Measurements from ENCODE around the gene FOLR2.

Gene FOLR2

GRCh38 chr11:72208281-72208680 lies 8.3 kb upstream of the FOLR2 start:
- no peak for DNase-seq

- DNase-seq = no peak
Measured at GRCh38 chr11:72209101-72209500, 7.5 kb upstream of the FOLR2 start.

GRCh38 chr11:72217841-72218240 lies 1.2 kb downstream of the FOLR2 start:
- no peak for DNase-seq

- no peak for DNase-seq
Measured at GRCh38 chr11:72218251-72218745, 1.7 kb downstream of the FOLR2 start.

- peak; percentile 40 for DNase-seq
Measured at GRCh38 chr11:72220696-72221363, 4.2 kb downstream of the FOLR2 start.

DNA sequence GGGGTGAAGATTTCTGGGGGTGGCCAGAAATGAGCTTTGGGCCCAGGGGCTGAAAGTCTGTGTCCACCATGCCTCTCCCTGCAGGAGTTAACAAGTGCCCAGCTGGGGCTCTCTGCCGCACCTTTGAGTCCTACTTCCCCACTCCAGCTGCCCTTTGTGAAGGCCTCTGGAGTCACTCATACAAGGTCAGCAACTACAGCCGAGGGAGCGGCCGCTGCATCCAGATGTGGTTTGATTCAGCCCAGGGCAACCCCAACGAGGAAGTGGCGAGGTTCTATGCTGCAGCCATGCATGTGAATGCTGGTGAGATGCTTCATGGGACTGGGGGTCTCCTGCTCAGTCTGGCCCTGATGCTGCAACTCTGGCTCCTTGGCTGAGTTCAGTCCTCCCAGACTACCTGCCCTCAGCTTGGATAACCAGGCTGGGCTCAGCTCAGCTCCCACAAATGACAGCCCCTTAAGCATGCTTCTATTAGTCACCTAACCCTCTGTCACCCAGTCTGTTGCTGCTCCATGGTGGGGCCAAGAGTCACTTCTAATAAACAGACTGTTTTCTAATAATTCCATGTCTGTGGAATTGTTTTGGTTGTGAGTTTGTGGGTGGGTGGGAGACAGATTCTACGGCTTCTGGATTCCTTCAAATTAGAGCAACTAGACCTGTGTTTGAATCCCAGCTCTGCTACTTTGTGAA lies 4.9 kb downstream of the FOLR2 start:
- peak; percentile 43 for DNase-seq

GRCh38 chr11:72222106-72222891 lies 5.7 kb downstream of the FOLR2 start:
- peak; percentile 54 for DNase-seq

- DNase-seq = peak; percentile 98
Measured at GRCh38 chr11:72222907-72223614, 6.5 kb downstream of the FOLR2 start.

DNA sequence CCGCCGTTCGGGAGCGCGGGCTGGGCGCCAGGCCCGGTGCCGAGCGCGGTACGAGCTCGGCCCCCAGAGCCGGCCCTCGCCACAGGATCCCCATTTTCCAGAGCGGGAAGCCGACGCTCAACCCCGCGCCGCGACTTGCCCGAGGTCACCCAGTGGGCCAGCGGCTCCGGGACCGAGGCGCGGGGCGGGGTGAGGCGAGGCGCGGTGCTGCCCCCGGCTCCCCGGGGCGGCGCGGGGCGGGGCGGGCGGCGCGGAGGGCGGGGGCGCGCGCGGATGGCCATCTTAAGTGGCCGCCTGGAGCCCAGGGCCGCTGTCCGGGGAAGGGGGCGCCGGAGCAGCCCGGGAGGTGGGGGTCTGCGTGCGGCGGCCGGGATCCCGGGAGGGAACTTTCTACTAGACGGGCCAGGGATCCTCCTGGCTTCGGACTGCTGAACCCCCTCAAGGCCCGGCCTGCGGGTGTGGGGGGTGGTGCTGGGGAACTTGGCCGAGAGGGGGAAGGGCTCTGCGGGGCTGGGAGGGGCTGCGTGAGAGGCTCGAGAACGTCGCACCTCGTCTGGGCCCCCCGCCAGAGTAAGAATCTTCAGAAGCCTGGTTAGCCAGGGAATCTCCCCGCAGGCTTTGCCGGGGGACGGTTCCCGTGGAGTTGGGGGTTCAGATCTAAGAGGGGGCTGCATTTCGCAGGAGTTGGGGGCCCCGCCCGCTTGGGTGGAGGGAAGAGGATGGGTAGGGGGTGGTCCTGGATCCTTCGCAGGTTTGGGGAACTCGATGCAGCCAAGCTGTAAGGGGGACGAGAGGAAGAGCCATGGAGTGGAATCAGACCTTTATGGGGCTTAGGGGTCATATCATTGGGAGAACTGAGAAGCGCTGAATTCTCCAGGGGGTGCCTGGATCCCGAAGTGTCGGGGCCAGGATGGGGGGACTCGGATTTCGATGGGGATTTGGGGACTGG lies 7.3 kb downstream of the FOLR2 start:
- DNase-seq = peak; percentile 84

DNA sequence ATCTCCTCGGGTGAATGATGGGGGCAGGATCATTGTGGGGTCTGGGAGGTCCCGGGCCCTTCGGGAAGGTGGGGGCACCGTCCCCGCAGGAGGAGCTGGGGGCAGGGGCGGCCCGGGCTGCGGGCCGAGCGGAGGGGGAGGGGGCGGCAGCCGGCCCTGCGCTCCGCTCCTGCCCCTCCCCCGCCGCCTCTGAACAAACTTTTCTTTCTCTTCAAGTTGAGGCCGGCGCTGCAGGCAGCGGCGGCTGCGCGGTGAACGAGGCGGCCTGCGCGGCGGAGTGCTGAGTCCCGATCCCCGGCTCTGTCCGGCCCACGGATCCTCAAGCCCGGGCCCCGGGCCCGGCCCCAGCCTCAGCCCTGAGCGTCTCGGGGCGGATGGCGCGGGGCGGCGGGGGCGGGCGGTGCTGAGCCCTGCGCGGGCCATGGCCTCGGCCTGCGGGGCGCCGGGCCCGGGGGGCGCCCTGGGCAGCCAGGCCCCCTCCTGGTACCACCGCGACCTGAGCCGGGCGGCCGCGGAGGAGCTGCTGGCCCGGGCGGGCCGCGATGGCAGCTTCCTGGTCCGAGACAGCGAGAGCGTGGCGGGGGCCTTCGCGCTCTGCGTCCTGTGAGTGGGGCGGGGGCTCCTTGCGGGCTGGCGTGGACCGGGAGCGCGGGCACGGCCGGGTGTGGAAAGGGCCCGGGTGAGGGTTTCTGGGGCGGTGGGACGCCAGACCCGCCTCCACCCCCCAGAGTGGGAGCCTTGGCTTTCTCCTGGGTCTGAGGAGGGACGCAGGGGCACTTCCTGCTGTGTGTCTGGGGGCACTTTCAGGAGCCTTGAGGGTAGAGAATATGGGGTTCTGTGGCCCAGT lies 8.2 kb downstream of the FOLR2 start, which contains the start of gene INPPL1:
TSS of gene INPPL1 (plus strand) at position 204 of the 847 bp plus-strand sequence. CDS start at position 422, 218 bp downstream.
- DNase-seq = peak; percentile 66

- DNase-seq = peak; percentile 56
Measured at GRCh38 chr11:72225411-72225951, 8.9 kb downstream of the FOLR2 start.

DNA sequence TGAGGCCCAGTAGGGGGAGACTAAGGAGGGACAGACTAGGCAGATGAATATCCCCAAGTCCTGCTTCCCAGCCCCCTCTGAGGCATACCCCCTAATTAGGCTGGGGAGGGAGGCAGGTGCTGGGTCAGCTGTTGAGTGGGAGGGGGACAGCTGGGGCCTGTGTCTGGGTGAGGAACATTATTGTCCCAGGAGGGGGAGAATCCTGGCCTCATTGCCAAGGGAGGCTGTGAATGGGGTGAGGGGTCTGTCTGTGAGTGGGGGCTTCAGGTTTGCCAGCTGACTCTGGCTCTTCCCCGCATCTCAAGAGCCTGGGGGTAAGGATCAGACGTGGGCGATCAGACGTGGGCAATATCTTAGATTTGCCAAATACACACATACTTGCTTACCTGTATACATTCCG lies 10.1 kb downstream of the FOLR2 start:
- DNase-seq = peak; percentile 28

- DNase-seq = peak; percentile 32
Measured at GRCh38 chr11:72227316-72228228, 11.0 kb downstream of the FOLR2 start.

- DNase-seq = peak; percentile 58
Measured at GRCh38 chr11:72228229-72228843, 11.7 kb downstream of the FOLR2 start.

DNA sequence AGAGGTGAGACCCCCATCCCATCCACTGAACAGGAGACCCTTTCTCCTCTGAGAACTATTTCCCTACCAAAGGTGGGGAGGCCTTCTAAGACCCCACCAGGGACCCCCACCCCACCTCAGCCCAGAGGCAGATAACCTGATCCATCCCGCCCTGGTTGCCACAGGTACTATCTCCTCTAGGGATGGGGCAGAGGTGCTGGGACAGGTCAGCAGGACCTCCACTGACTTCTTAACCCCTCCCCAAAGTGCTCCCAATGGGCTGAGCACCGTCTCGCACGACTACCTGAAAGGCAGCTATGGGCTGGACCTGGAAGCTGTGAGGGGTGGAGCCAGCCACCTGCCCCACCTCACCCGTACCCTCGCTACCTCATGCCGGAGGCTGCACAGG lies 12.2 kb downstream of the FOLR2 start:
- peak; percentile 42 for DNase-seq

DNA sequence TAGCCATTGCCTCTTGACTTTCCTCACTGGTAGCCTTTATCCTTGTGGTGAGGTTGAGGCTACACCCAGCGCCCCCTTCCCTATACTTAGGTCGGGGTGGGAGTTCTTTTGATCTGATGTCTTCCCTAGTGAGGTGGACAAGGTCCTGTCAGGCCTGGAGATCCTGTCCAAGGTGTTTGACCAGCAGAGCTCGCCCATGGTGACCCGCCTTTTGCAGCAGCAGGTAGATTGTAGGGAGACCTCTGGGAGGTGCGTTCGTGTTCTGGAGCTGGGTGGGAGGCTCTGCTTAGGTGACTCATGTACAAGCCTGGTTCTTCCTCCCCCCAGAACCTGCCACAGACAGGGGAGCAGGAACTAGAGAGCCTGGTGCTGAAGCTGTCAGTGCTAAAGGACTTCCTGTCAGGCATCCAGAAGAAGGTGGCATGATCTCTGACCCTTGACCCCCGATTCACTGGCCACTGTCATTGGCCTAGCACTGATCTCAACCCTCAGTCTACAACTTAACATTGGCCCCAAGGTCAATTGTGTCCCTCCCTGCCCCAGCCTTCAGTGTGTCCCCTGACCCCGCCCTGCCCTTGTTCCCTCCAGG lies 12.8 kb downstream of the FOLR2 start:
- DNase-seq = peak; percentile 47

DNA sequence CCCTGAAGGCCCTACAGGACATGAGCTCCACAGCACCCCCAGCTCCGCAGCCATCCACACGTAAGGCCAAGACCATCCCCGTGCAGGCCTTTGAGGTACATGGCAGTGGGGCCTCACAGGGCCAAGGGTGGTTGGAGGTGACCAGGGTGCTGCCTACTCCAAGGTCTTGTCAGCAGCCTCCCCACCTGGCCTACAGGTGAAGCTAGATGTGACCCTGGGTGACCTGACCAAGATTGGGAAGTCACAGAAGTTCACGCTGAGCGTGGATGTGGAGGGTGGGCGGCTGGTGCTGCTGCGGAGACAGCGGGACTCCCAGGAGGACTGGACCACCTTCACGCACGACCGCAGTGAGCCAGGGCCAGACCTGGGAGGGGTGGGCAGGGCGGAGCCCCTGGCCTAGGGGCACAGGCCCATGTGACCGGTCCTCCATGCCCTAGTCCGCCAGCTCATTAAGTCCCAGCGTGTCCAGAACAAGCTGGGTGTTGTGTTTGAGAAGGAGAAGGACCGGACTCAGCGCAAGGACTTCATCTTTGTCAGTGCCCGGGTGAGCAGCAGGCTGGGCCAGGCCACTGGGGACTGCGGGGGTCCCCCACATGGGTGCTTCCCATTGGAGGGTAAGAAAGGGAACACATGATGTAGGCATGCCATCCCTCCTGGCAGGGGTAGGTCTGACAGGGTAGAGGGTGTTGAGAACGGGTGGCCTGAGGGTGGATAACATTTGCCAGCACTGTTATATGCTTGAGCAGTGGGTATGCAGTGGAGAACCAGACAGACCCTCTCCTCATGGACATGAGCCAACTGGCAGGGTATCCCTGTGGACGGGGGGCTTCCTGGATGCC lies 13.6 kb downstream of the FOLR2 start:
- DNase-seq = peak; percentile 25

Data from islet precursor cell (in vitro differentiated cells).